Measurements from ENCODE around the gene CAMP. TPM values are rescaled to one million over a fixed set of nuclear protein-coding genes. Genes with fewer than 3 reads are reported as not detected.

CAMP gene
- total and polyA plus RNA-seq, 2 of the 13 experiments (the other 11 are each of a cell fraction or from before 2014, with no cell fraction given): not detected

DNA sequence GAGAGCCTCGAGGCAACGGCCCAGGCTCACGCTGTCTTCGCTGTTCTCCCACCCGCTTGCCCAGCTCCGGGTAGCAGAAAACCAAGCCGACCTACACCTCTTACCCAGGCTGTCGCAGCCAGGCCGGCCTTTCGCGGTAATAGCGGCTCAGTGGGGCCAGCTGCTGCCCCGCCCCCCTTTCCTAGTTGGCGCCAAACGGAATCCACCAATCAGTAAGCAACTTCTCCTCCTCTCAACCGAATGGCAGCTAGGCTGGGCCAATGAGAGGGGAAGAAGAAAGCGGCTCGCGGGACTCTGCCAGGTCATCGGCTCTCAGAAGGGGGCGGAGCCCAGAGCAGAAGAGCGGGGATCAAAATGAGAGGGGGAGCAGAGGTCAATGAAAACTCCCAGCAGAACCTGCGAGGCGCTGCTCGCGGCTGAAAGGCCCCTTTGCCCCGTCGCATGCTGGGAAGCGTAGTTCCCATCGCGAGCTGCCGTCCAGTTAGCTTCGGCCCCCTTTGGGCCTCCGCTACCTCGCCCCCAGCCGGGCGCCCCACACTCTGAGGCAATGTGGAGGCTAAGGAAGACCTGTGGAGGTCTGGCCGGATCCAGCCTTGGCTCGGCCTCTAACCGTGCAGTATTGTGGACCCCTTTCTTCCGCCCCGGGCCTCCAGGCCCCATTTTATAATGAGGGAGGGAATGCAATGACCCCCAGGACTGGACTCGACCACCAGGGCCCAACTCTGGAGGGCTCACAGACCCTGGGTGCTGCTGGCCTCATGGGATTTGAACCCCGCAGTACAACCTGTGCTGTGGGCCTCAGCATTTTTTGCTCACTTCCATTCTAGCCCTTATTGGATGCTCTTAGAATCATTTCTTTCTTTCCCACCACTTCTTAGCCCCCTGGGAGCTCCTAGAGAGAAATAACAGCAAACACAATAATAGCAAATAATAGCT, 34.8 kb upstream of the CAMP start, which contains the start of gene CDC25A (continued):
- TF ChIP-seq HES4 (CRISPR knock-in tag; IDR thresholded peaks at IDR 0.05; ENCODE audit: borderline replicate concordance) (peak; percentile 19; the same call in 1 of the 2 replicates), ZNF672 (CRISPR knock-in tag; IDR thresholded peaks at IDR 0.05) (no peak), NKX3-1 (CRISPR knock-in tag; IDR thresholded peaks at IDR 0.05) (0 out of 2 replicates have a peak, but pooled peaks have one; percentile 26), ZNF605 (CRISPR knock-in tag; IDR thresholded peaks at IDR 0.05) (peak; percentile 76), SP1 (IDR thresholded peaks at IDR 0.05) (no peak), SP1 (CRISPR knock-in tag; IDR thresholded peaks at IDR 0.05) (peak; percentile 74), PHF20 (CRISPR knock-in tag; IDR thresholded peaks at IDR 0.05) (peak; percentile 63; the same call in 1 of the 2 replicates), FOXM1 (CRISPR knock-in tag; IDR thresholded peaks at IDR 0.05) (no peak), PLRG1 (conservative IDR thresholded peaks at IDR 0.05) (no peak), PHF5A (CRISPR knock-in tag; IDR thresholded peaks at IDR 0.05; ENCODE audit: low read depth, unreplicated experiment) (no peak), RXRA (CRISPR knock-in tag; IDR thresholded peaks at IDR 0.05) (peak; percentile 75; the same call in 1 of the 2 replicates), GATAD2A (CRISPR knock-in tag; IDR thresholded peaks at IDR 0.05) (peak; percentile 14; the same call in 1 of the 2 replicates), ZNF143 (CRISPR knock-in tag; IDR thresholded peaks at IDR 0.05) (peak; percentile 96), CBX1 (IDR thresholded peaks at IDR 0.05; ENCODE audit: low read depth) (no peak)
- TF ChIP-seq, protein P1, sequence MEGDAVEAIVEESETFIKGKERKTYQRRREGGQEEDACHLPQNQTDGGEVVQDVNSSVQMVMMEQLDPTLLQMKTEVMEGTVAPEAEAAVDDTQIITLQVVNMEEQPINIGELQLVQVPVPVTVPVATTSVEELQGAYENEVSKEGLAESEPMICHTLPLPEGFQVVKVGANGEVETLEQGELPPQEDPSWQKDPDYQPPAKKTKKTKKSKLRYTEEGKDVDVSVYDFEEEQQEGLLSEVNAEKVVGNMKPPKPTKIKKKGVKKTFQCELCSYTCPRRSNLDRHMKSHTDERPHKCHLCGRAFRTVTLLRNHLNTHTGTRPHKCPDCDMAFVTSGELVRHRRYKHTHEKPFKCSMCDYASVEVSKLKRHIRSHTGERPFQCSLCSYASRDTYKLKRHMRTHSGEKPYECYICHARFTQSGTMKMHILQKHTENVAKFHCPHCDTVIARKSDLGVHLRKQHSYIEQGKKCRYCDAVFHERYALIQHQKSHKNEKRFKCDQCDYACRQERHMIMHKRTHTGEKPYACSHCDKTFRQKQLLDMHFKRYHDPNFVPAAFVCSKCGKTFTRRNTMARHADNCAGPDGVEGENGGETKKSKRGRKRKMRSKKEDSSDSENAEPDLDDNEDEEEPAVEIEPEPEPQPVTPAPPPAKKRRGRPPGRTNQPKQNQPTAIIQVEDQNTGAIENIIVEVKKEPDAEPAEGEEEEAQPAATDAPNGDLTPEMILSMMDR (CRISPR knock-in tag; IDR thresholded peaks at IDR 0.05): peak; percentile 11; the same call in 1 of the 2 replicates
- TF ChIP-seq, protein P2, sequence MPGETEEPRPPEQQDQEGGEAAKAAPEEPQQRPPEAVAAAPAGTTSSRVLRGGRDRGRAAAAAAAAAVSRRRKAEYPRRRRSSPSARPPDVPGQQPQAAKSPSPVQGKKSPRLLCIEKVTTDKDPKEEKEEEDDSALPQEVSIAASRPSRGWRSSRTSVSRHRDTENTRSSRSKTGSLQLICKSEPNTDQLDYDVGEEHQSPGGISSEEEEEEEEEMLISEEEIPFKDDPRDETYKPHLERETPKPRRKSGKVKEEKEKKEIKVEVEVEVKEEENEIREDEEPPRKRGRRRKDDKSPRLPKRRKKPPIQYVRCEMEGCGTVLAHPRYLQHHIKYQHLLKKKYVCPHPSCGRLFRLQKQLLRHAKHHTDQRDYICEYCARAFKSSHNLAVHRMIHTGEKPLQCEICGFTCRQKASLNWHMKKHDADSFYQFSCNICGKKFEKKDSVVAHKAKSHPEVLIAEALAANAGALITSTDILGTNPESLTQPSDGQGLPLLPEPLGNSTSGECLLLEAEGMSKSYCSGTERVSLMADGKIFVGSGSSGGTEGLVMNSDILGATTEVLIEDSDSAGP (CRISPR knock-in tag; IDR thresholded peaks at IDR 0.05; ENCODE audit: borderline replicate concordance): peak; percentile 40; the same call in 1 of the 2 replicates
- TF ChIP-seq, protein P3, sequence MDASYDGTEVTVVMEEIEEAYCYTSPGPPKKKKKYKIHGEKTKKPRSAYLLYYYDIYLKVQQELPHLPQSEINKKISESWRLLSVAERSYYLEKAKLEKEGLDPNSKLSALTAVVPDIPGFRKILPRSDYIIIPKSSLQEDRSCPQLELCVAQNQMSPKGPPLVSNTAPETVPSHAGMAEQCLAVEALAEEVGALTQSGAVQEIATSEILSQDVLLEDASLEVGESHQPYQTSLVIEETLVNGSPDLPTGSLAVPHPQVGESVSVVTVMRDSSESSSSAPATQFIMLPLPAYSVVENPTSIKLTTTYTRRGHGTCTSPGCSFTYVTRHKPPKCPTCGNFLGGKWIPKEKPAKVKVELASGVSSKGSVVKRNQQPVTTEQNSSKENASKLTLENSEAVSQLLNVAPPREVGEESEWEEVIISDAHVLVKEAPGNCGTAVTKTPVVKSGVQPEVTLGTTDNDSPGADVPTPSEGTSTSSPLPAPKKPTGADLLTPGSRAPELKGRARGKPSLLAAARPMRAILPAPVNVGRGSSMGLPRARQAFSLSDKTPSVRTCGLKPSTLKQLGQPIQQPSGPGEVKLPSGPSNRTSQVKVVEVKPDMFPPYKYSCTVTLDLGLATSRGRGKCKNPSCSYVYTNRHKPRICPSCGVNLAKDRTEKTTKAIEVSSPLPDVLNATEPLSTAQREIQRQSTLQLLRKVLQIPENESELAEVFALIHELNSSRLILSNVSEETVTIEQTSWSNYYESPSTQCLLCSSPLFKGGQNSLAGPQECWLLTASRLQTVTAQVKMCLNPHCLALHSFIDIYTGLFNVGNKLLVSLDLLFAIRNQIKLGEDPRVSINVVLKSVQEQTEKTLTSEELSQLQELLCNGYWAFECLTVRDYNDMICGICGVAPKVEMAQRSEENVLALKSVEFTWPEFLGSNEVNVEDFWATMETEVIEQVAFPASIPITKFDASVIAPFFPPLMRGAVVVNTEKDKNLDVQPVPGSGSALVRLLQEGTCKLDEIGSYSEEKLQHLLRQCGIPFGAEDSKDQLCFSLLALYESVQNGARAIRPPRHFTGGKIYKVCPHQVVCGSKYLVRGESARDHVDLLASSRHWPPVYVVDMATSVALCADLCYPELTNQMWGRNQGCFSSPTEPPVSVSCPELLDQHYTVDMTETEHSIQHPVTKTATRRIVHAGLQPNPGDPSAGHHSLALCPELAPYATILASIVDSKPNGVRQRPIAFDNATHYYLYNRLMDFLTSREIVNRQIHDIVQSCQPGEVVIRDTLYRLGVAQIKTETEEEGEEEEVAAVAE (CRISPR knock-in tag; IDR thresholded peaks at IDR 0.05; ENCODE audit: borderline replicate concordance): peak; percentile 76
- TF ChIP-seq, protein P4, sequence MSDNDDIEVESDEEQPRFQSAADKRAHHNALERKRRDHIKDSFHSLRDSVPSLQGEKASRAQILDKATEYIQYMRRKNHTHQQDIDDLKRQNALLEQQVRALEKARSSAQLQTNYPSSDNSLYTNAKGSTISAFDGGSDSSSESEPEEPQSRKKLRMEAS (IDR thresholded peaks at IDR 0.05): peak; percentile 76

Data from HepG2 (cell line).